ENCODE results near the gene MAF.

MAF gene

GRCh38 chr16:79571065-79571902, 29.3 kb downstream of the MAF start:
- Mint-ChIP-seq H3K27ac (no peak overlapping the region), H3K4me3 (no peak overlapping the region), H3K27me3 (peaks cover 32 to 41% of the 10 kb centered on the region in 2 donors), H3K9me3 (no peaks in the 10 kb centered on the region), H3K4me1 (ENCODE audit: low read depth in 2 of 2) (no peaks in the 10 kb centered on the region), H3K36me3 (ENCODE audit: insufficient read depth) (no peaks in the 10 kb centered on the region)
- ATAC-seq (replicated peaks) (no peak), DNase-seq (no peak)

GRCh38 chr16:79564671-79565107, 35.8 kb downstream of the MAF start:
- H3K4me3 Mint-ChIP-seq: no peak overlapping the region
- no peaks in the 10 kb centered on the region for H3K9me3 Mint-ChIP-seq
- H3K27me3 Mint-ChIP-seq: peaks cover 0 to 6% of the 10 kb centered on the region in 2 donors
- no peaks in the 10 kb centered on the region for H3K36me3 Mint-ChIP-seq (ENCODE audit: insufficient read depth)
- no peak for ATAC-seq (replicated peaks)
- H3K4me1 Mint-ChIP-seq (ENCODE audit: low read depth in 2 of 2): no peaks in the 10 kb centered on the region
- H3K27ac Mint-ChIP-seq: no peak overlapping the region
- DNase-seq: no peak

- Mint-ChIP-seq H3K36me3 (ENCODE audit: insufficient read depth) (no peaks in the 10 kb centered on the region), H3K27ac (no peak overlapping the region), H3K4me1 (ENCODE audit: low read depth in 2 of 2) (no peaks in the 10 kb centered on the region), H3K9me3 (no peaks in the 10 kb centered on the region), H3K4me3 (no peak overlapping the region), H3K27me3 (peaks cover 0 to 6% of the 10 kb centered on the region in 2 donors)
- DNase-seq (no peak), ATAC-seq (replicated peaks) (no peak)
Measured at GRCh38 chr16:79563921-79564320, 36.6 kb downstream of the MAF start.

GRCh38 chr16:79562166-79562823, 38.2 kb downstream of the MAF start:
- no peaks in the 10 kb centered on the region for H3K4me1 Mint-ChIP-seq (ENCODE audit: low read depth in 2 of 2)
- no peaks in the 10 kb centered on the region for H3K9me3 Mint-ChIP-seq
- no peak for DNase-seq
- no peak overlapping the region for H3K27ac Mint-ChIP-seq
- no peak for ATAC-seq (replicated peaks)
- H3K4me3 Mint-ChIP-seq: no peak overlapping the region
- H3K36me3 Mint-ChIP-seq (ENCODE audit: insufficient read depth): no peaks in the 10 kb centered on the region
- peaks cover 5 to 6% of the 10 kb centered on the region in 2 donors for H3K27me3 Mint-ChIP-seq

GRCh38 chr16:79561729-79562128, 38.8 kb downstream of the MAF start:
- Mint-ChIP-seq H3K36me3 (ENCODE audit: insufficient read depth) (no peaks in the 10 kb centered on the region), H3K9me3 (no peaks in the 10 kb centered on the region), H3K4me1 (ENCODE audit: low read depth in 2 of 2) (no peaks in the 10 kb centered on the region), H3K4me3 (no peak overlapping the region), H3K27ac (no peak overlapping the region), H3K27me3 (peaks cover 6 to 10% of the 10 kb centered on the region in 2 donors)
- no peak for ATAC-seq (replicated peaks)
- no peak for DNase-seq

- ATAC-seq (replicated peaks): no peak
- no peaks in the 10 kb centered on the region for H3K36me3 Mint-ChIP-seq (ENCODE audit: insufficient read depth)
- no peaks in the 10 kb centered on the region for H3K4me1 Mint-ChIP-seq (ENCODE audit: low read depth in 2 of 2)
- H3K27me3 Mint-ChIP-seq: peaks cover 6 to 17% of the 10 kb centered on the region in 2 donors
- DNase-seq: no peak
- no peak overlapping the region for H3K4me3 Mint-ChIP-seq
- H3K9me3 Mint-ChIP-seq: peaks cover 1 to 6% of the 10 kb centered on the region in 2 donors
- H3K27ac Mint-ChIP-seq: no peak overlapping the region
Measured at GRCh38 chr16:79560923-79561322, 39.6 kb downstream of the MAF start.

GRCh38 chr16:79560318-79560717, 40.2 kb downstream of the MAF start:
- ATAC-seq (replicated peaks) (no peak), DNase-seq (no peak)
- H3K4me3 Mint-ChIP-seq: no peak overlapping the region
- peaks cover 6 to 22% of the 10 kb centered on the region in 2 donors for H3K27me3 Mint-ChIP-seq
- no peaks in the 10 kb centered on the region for H3K4me1 Mint-ChIP-seq (ENCODE audit: low read depth in 2 of 2)
- no peak overlapping the region for H3K27ac Mint-ChIP-seq
- peaks cover 1 to 6% of the 10 kb centered on the region in 2 donors for H3K9me3 Mint-ChIP-seq
- H3K36me3 Mint-ChIP-seq (ENCODE audit: insufficient read depth): no peaks in the 10 kb centered on the region

- H3K27me3 Mint-ChIP-seq: peaks cover 6 to 30% of the 10 kb centered on the region in 2 donors
- DNase-seq (no peak), ATAC-seq (replicated peaks) (no peak)
- peaks cover 1 to 6% of the 10 kb centered on the region in 2 donors for H3K9me3 Mint-ChIP-seq
- no peaks in the 10 kb centered on the region for H3K4me1 Mint-ChIP-seq (ENCODE audit: low read depth in 2 of 2)
- no peak overlapping the region for H3K4me3 Mint-ChIP-seq
- H3K36me3 Mint-ChIP-seq (ENCODE audit: insufficient read depth): no peaks in the 10 kb centered on the region
- H3K27ac Mint-ChIP-seq: no peak overlapping the region
Measured at GRCh38 chr16:79559532-79559931, 41.0 kb downstream of the MAF start.

GRCh38 chr16:79557421-79557820, 43.1 kb downstream of the MAF start:
- Mint-ChIP-seq H3K9me3 (peaks cover 1 to 6% of the 10 kb centered on the region in 2 donors), H3K4me1 (ENCODE audit: low read depth in 2 of 2) (no peaks in the 10 kb centered on the region), H3K27ac (no peak overlapping the region), H3K4me3 (no peak overlapping the region), H3K27me3 (peaks cover 6 to 43% of the 10 kb centered on the region in 2 donors), H3K36me3 (ENCODE audit: insufficient read depth) (no peaks in the 10 kb centered on the region)
- ATAC-seq (replicated peaks): no peak
- no peak for DNase-seq

- Mint-ChIP-seq H3K9me3 (peaks cover 1 to 6% of the 10 kb centered on the region in 2 donors), H3K27me3 (peaks cover 0 to 47% of the 10 kb centered on the region in 2 donors), H3K4me1 (ENCODE audit: low read depth in 2 of 2) (no peaks in the 10 kb centered on the region), H3K36me3 (ENCODE audit: insufficient read depth) (no peaks in the 10 kb centered on the region), H3K4me3 (no peak overlapping the region), H3K27ac (no peak overlapping the region)
- DNase-seq (no peak), ATAC-seq (replicated peaks) (no peak)
Measured at GRCh38 chr16:79554912-79555311, 45.6 kb downstream of the MAF start.

GRCh38 chr16:79550373-79550772, 50.2 kb downstream of the MAF start:
- H3K27ac Mint-ChIP-seq: no peak overlapping the region
- ATAC-seq (replicated peaks) (no peak), DNase-seq (no peak)
- peaks cover 16 to 25% of the 10 kb centered on the region in 2 donors for H3K27me3 Mint-ChIP-seq
- no peaks in the 10 kb centered on the region for H3K36me3 Mint-ChIP-seq (ENCODE audit: insufficient read depth)
- H3K4me1 Mint-ChIP-seq (ENCODE audit: low read depth in 2 of 2): no peaks in the 10 kb centered on the region
- no peaks in the 10 kb centered on the region for H3K9me3 Mint-ChIP-seq
- no peak overlapping the region for H3K4me3 Mint-ChIP-seq

- Mint-ChIP-seq H3K27ac (no peak overlapping the region), H3K4me3 (no peak overlapping the region), H3K4me1 (ENCODE audit: low read depth in 2 of 2) (no peaks in the 10 kb centered on the region), H3K27me3 (peaks cover under 1 to 16% of the 10 kb centered on the region in 2 donors), H3K9me3 (no peaks in the 10 kb centered on the region), H3K36me3 (ENCODE audit: insufficient read depth) (no peaks in the 10 kb centered on the region)
- ATAC-seq (replicated peaks) (no peak), DNase-seq (no peak)
Measured at GRCh38 chr16:79547085-79547484, 53.5 kb downstream of the MAF start.
